H9 (cell line): ENCODE results near the gene NDOR1. TPM values are rescaled to one million over a fixed set of nuclear protein-coding genes. Genes with fewer than 3 reads are reported as not detected.

ENCODE experiments used
- DNase-seq: peaks from one replicate; pipeline ENCODE4 v3.0.0-alpha.2; 2017
- H2AFZ ChIP-seq: one replicate; pipeline ENCODE4 v1.6.1; 2013; ENCODE audit warnings: mild to moderate bottlenecking, low read length, control low read depth, moderate library complexity
- H2AK5ac ChIP-seq: 2 replicates; pipeline ENCODE4 v1.6.1; 2013; ENCODE audit warnings: low read length, control low read depth, mixed read lengths; ENCODE audit not compliant: insufficient read length
- H2BK120ac ChIP-seq: one replicate; pipeline ENCODE4 v1.6.1; 2013; ENCODE audit warnings: low read depth, mild to moderate bottlenecking, low read length, control low read depth, inconsistent platforms; ENCODE audit not compliant: poor library complexity, severe bottlenecking
- H2BK12ac ChIP-seq: 2 replicates; pipeline ENCODE4 v1.6.1; 2013; ENCODE audit warnings: low read length, control low read depth, mixed read lengths, low read depth; ENCODE audit not compliant: insufficient read length
- H2BK15ac ChIP-seq: 2 replicates; pipeline ENCODE4 v1.6.1; 2013; ENCODE audit warnings: low read depth, low read length, control low read depth
- H2BK20ac ChIP-seq: one replicate; pipeline ENCODE4 v1.6.1; 2013; ENCODE audit warnings: low read depth, mild to moderate bottlenecking, low read length, control low read depth, inconsistent platforms; ENCODE audit not compliant: poor library complexity, severe bottlenecking
- H2BK5ac ChIP-seq: 2 replicates; pipeline ENCODE4 v1.6.1; 2013; ENCODE audit warnings: low read length, control low read depth, mixed read lengths; ENCODE audit not compliant: insufficient read length
- H3K14ac ChIP-seq: 2 replicates; pipeline ENCODE4 v1.6.1; 2013; ENCODE audit warnings: low read length, control low read depth; ENCODE audit not compliant: insufficient read depth
- H3K18ac ChIP-seq: 2 replicates; pipeline ENCODE4 v1.6.1; 2013; ENCODE audit warnings: low read depth, mild to moderate bottlenecking, mixed read lengths, low read length, control low read depth; ENCODE audit not compliant: insufficient read length
- H3K23ac ChIP-seq: 2 replicates; pipeline ENCODE4 v1.6.1; 2013; ENCODE audit warnings: low read length, control low read depth, mixed read lengths, low read depth; ENCODE audit not compliant: insufficient read length
- H3K23me2 ChIP-seq: 2 replicates; pipeline ENCODE4 v1.6.1; 2013; ENCODE audit warnings: low read depth, mild to moderate bottlenecking, mixed read lengths, low read length, control low read depth; ENCODE audit not compliant: insufficient read length, poor library complexity, severe bottlenecking
- H3K27ac ChIP-seq: 2 replicates; pipeline ENCODE4 v1.5.1; 2013; ENCODE audit warnings: low read length, control low read depth, mixed read lengths, low read depth; ENCODE audit not compliant: insufficient read length
- H3K27me3 ChIP-seq: 2 replicates; pipeline ENCODE4 v1.6.1; 2013; ENCODE audit warnings: low read length, control low read depth, inconsistent platforms; ENCODE audit not compliant: insufficient read depth
- H3K4ac ChIP-seq: 2 replicates; pipeline ENCODE4 v1.6.1; 2013; ENCODE audit warnings: low read depth, mild to moderate bottlenecking, control low read depth, inconsistent platforms, low read length, moderate library complexity
- H3K4me1 ChIP-seq: 2 replicates; pipeline ENCODE4 v1.6.1; 2013; ENCODE audit warnings: low read length, control low read depth, inconsistent platforms; ENCODE audit not compliant: insufficient read depth
- H3K4me2 ChIP-seq: 2 replicates; pipeline ENCODE4 v1.6.1; 2013; ENCODE audit warnings: low read length, control low read depth, mixed read lengths; ENCODE audit not compliant: insufficient read length, insufficient read depth
- H3K56ac ChIP-seq: 2 replicates; pipeline ENCODE4 v1.6.1; 2013; ENCODE audit warnings: low read depth, mild to moderate bottlenecking, mixed read lengths, low read length, control low read depth; ENCODE audit not compliant: insufficient read length
- H3K79me1 ChIP-seq: 2 replicates; pipeline ENCODE4 v1.6.1; 2013; ENCODE audit warnings: low read depth, mild to moderate bottlenecking, moderate library complexity, low read length, control low read depth, inconsistent platforms; ENCODE audit not compliant: insufficient read depth, poor library complexity, severe bottlenecking
- H3K79me2 ChIP-seq: 2 replicates; pipeline ENCODE4 v1.6.1; 2013; ENCODE audit warnings: low read length, control low read depth, inconsistent platforms; ENCODE audit not compliant: insufficient read depth
- H3K9ac ChIP-seq: 2 replicates; pipeline ENCODE4 v1.6.1; 2013; ENCODE audit warnings: low read length, control low read depth, mixed read lengths; ENCODE audit not compliant: insufficient read length; ENCODE audit errors: extremely low read depth
- H3K9me3 ChIP-seq: one replicate; pipeline ENCODE4 v1.6.1; 2013; ENCODE audit warnings: low read depth, low read length, inconsistent platforms; ENCODE audit not compliant: control insufficient read depth
- H3T11ph ChIP-seq: one replicate; pipeline ENCODE4 v1.6.1; 2013; ENCODE audit warnings: mild to moderate bottlenecking, low read length, control low read depth, inconsistent platforms
- H4K20me1 ChIP-seq: one replicate; pipeline ENCODE4 v1.6.1; 2013; ENCODE audit not compliant: control insufficient read depth, insufficient read length, insufficient read depth
- H4K5ac ChIP-seq: 2 replicates; pipeline ENCODE4 v1.6.1; 2013; ENCODE audit warnings: low read depth, mild to moderate bottlenecking, mixed read lengths, low read length, control low read depth; ENCODE audit not compliant: insufficient read length
- H4K8ac ChIP-seq: replicated peaks from 2 replicates; pipeline ENCODE4 v1.6.1; 2013; ENCODE audit warnings: low read length, control low read depth, mixed read lengths, low read depth; ENCODE audit not compliant: insufficient read length
- H4K91ac ChIP-seq: 2 replicates; pipeline ENCODE4 v1.6.1; 2013; ENCODE audit warnings: low read depth, mild to moderate bottlenecking, moderate library complexity, mixed read lengths, low read length, control low read depth; ENCODE audit not compliant: insufficient read length
- H3K27ac Mint-ChIP-seq, 3 experiments: 2 replicates in 2 of 3; 3 replicates in 1 of 3; pipeline ENCODE4 v1.8.0; 2020 to 2021; ENCODE audit warnings: mixed read lengths in 3 of 3, mild to moderate bottlenecking in 1 of 3, moderate library complexity in 1 of 3
- H3K27me3 Mint-ChIP-seq: 2 replicates; pipeline ENCODE4 v1.8.0; 2021; ENCODE audit warnings: low read depth, mild to moderate bottlenecking, moderate library complexity, mixed read lengths
- H3K36me3 Mint-ChIP-seq, 3 experiments: 2 replicates in 2 of 3; 3 replicates in 1 of 3; pipeline ENCODE4 v1.8.0; 2020 to 2021; ENCODE audit warnings: low read depth in 3 of 3, mixed read lengths in 3 of 3; ENCODE audit not compliant: insufficient read depth in 1 of 3
- H3K4me1 Mint-ChIP-seq, 2 experiments: 2 replicates each; pipeline ENCODE4 v1.8.0; 2020; ENCODE audit warnings: mixed read lengths in 2 of 2
- H3K4me3 Mint-ChIP-seq, 2 experiments: 2 replicates in 1 of 2; 3 replicates in 1 of 2; pipeline ENCODE4 v1.8.0; 2020 to 2021; ENCODE audit warnings: mild to moderate bottlenecking in 2 of 2, mixed read lengths in 2 of 2, moderate library complexity in 1 of 2
- H3K9me3 Mint-ChIP-seq, 2 experiments: 2 replicates in 1 of 2; 3 replicates in 1 of 2; pipeline ENCODE4 v1.8.0; 2020; ENCODE audit warnings: mild to moderate bottlenecking in 2 of 2, mixed read lengths in 2 of 2, moderate library complexity in 1 of 2
- CTCF ChIP-seq: fragments of 200-600 bp; sonication (generic); conservative IDR thresholded peaks from 3 replicates; pipeline ENCODE4 v1.8.0; 2021; ENCODE audit warnings: antibody characterized with exemption, mild to moderate bottlenecking
- WGBS: extraction: QIAGEN DNeasy Blood & Tissue Kit; methylation state at CpG from one replicate; pipeline ENCODE4 v1.1.7; 2013; ENCODE audit warnings: missing lambda C conversion rate, low lambda C conversion rate, mixed read lengths; ENCODE audit not compliant: insufficient read length; ENCODE audit errors: extremely low coverage; 5-methylcytosine and 5-hydroxymethylcytosine counted together
- total RNA-seq: library from RNA; stranded (reverse); gene quantifications from 2 replicates; pipeline ENCODE4 v1.2.1, GENCODE V29; 2021

NDOR1 gene
- total RNA-seq, 1 experiment from 2014 or later: 44.1 TPM

- no peak overlapping the region for H3K4ac ChIP-seq
- H3K79me2 ChIP-seq: peaks cover 6% of the 10 kb centered on the region; the same call in 1 of the 2 replicates
- no peak overlapping the region for H3K18ac ChIP-seq
- H4K5ac ChIP-seq: no peak overlapping the region
- H3T11ph ChIP-seq: no peak overlapping the region
- H3K4me1 ChIP-seq: no peaks in the 10 kb centered on the region
- no peak overlapping the region for H3K27ac ChIP-seq
- Mint-ChIP-seq H3K27me3 (peaks cover 12% of the 10 kb centered on the region), H3K9me3 (no peaks in the 10 kb centered on the region; a peak in 1 of 5 replicates), H3K4me3 (peak overlapping the region; percentile 82 to 88), H3K27ac (peak overlapping the region in 1 of 3 experiments; percentile 6; a peak in 1 of 7 replicates), H3K4me1 (peaks cover 8 to 19% of the 10 kb centered on the region in 2 experiments), H3K36me3 (peaks cover 12 to 22% (median 20%) of the 10 kb centered on the region in 3 experiments; a peak in 6 of 7 replicates)
- H2BK15ac ChIP-seq: no peak overlapping the region
- no peak overlapping the region for H2AK5ac ChIP-seq
- H4K91ac ChIP-seq: no peak overlapping the region
- no peak overlapping the region for H2BK20ac ChIP-seq
- peaks cover 14% of the 10 kb centered on the region for H3K23me2 ChIP-seq
- H2AFZ ChIP-seq: no peak overlapping the region
- no peak overlapping the region for H2BK5ac ChIP-seq
- H3K9ac ChIP-seq: no peak overlapping the region
- no peak overlapping the region for H2BK120ac ChIP-seq
- H3K27me3 ChIP-seq: no peaks in the 10 kb centered on the region
- no peak overlapping the region for H3K56ac ChIP-seq
- H4K8ac ChIP-seq: no peak overlapping the region
- no peak for DNase-seq
- H2BK12ac ChIP-seq: no peak overlapping the region
- no CpG with 5 or more reads among the region's 21 CpGs for WGBS
- H3K9me3 ChIP-seq: no peaks in the 10 kb centered on the region
- no peak overlapping the region for H3K23ac ChIP-seq
- peak overlapping the region; percentile 59 for H3K4me2 ChIP-seq
- TF ChIP-seq CTCF: no peak
- H3K79me1 ChIP-seq: peaks cover 5% of the 10 kb centered on the region
- no peak overlapping the region; the same call in 1 of the 2 replicates for H3K14ac ChIP-seq
- no peaks in the 10 kb centered on the region for H4K20me1 ChIP-seq
Observed at GRCh38 chr9:137253717-137254623, 48.5 kb downstream of the NDOR1 start.
